Fibroblast of villous mesenchyme (primary cell): Measurements from ENCODE around the gene RELT. TPM values are rescaled to one million over a fixed set of nuclear protein-coding genes. Genes with fewer than 3 reads are reported as not detected.

ENCODE experiments used
- DNase-seq: peaks from one replicate; pipeline ENCODE4 v3.0.0-alpha.2; 2010; ENCODE audit warnings: low read depth
- H3K4me3 ChIP-seq: 2 replicates; pipeline ENCODE4 v1.5.1; 2011; ENCODE audit warnings: low read depth, mild to moderate bottlenecking, low read length
- CTCF ChIP-seq: IDR thresholded peaks from 2 replicates; pipeline ENCODE4 v1.5.1; 2012; ENCODE audit warnings: low read depth, mild to moderate bottlenecking, low read length; ENCODE audit not compliant: insufficient read depth
- total RNA-seq: library from RNA; depleted of rRNA; stranded (reverse); fragments of >200 nt; gene quantifications from 2 replicates; pipeline ENCODE4 v1.2.3, GENCODE V29; 2012

The RELT gene
- 3.5 and 4.2 TPM in 2 replicates for total RNA-seq

- DNase-seq, result peak; percentile 90
- peak within 1 kb of the TSS; percentile 68 for H3K4me3 ChIP-seq
- peak; percentile 85 for TF ChIP-seq CTCF
Measured at GRCh38 chr11:73376160-73376802, at the start of gene RELT. TSS of gene RELT (plus strand) at chr11:73376399. CDS start at chr11:73389137, 12,738 bp downstream.

GRCh38 chr11:73326929-73327811 is 49.0 kb upstream of the RELT start:
- peak; percentile 69 for DNase-seq
- TF ChIP-seq CTCF, result no peak
- H3K4me3 ChIP-seq, result no peak overlapping the region

GRCh38 chr11:73327812-73328364 is 48.3 kb upstream of the RELT start:
- no peak for DNase-seq
- no peak for TF ChIP-seq CTCF
- no peak overlapping the region for H3K4me3 ChIP-seq

GRCh38 chr11:73330569-73331093 is 45.6 kb upstream of the RELT start:
- H3K4me3 ChIP-seq, result no peak overlapping the region
- peak; percentile 63 for DNase-seq
- peak; percentile 68 for TF ChIP-seq CTCF

- peak overlapping the region; percentile 1 for H3K4me3 ChIP-seq
- DNase-seq, result peak; percentile 75
- TF ChIP-seq CTCF, result no peak
Measured at GRCh38 chr11:73331138-73331916, 44.9 kb upstream of the RELT start.

GRCh38 chr11:73333173-73333572 is 43.0 kb upstream of the RELT start:
- TF ChIP-seq CTCF, result no peak
- no peak overlapping the region for H3K4me3 ChIP-seq
- no peak for DNase-seq
